SH-SY5Y (cell line): ENCODE results near the gene PTH2.

Source experiments
- GATA2 ChIP-seq: IDR thresholded peaks from 2 replicates; pipeline ENCODE4 v1.6.1; 2011; ENCODE audit warnings: mild to moderate bottlenecking, low read depth, low read length
- GATA3 ChIP-seq: IDR thresholded peaks from 2 replicates; pipeline ENCODE4 v1.6.1; 2011; ENCODE audit warnings: low read depth, mild to moderate bottlenecking, low read length, moderate library complexity

- TF ChIP-seq GATA2: no peak
- TF ChIP-seq GATA3: no peak
Observed at GRCh38 chr19:49470615-49470978, 47.4 kb upstream of the PTH2 start.
